ENCODE measurements around the gene GAPDH. TPM values are rescaled to one million over a fixed set of nuclear protein-coding genes. Genes with fewer than 3 reads are reported as not detected.

GAPDH gene
- total and polyA plus RNA-seq, 10 donors, result 998 to 1,680 (median 1,390) TPM

- Histone ChIP-seq H3K27me3 (replicated peaks in 1 of 7) (no peaks in the 10 kb centered on the region), H3K27ac (peak overlapping the region in 7 of 8 donors; percentile 46 to 98 (median 75)), H3K4me3 (no peak overlapping the region), H3K9me3 (no peaks in the 10 kb centered on the region), H3K4me1 (peaks cover 38 to 68% (median 63%) of the 10 kb centered on the region in 6 donors), H3K36me3 (peaks cover 0 to 95% (median 48%) of the 10 kb centered on the region in 6 donors)
- 89 to 93% (median 91%) methylated on average over 17 to 26 of the region's 26 CpGs for WGBS, 5 donors
- no peak for DNase-seq
- intact Hi-C loops (cut with DNase I; ENCODE audit: low total_unique reads), result loop anchor here (10.0 kb wide), 1 partner anchor 207 kb away; no protein-coding TSS in a partner anchor
- TF ChIP-seq CTCF (IDR thresholded peaks at IDR 0.05 in 8 of 11, conservative IDR thresholded peaks at IDR 0.05 in 3 of 11), result no peak
- TF ChIP-seq POLR2AphosphoS5 (IDR thresholded peaks at IDR 0.05), result peak in 2 of 3 donors; percentile 17 to 61
Observed at GRCh38 chr12:6541371-6542165, 7.3 kb downstream of the GAPDH start.

GRCh38 chr12:6542209-6543009, 8.1 kb downstream of the GAPDH start:
- Histone ChIP-seq H3K27ac (peak overlapping the region in 7 of 8 donors; percentile 31 to 98 (median 75)), H3K4me1 (peaks cover 33 to 65% (median 57%) of the 10 kb centered on the region in 6 donors), H3K4me3 (no peak overlapping the region), H3K36me3 (peaks cover 0 to 95% (median 48%) of the 10 kb centered on the region in 6 donors), H3K9me3 (no peaks in the 10 kb centered on the region), H3K27me3 (replicated peaks in 1 of 7) (no peaks in the 10 kb centered on the region)
- TF ChIP-seq POLR2A (IDR thresholded peaks at IDR 0.05), result no peak
- TF ChIP-seq POLR2AphosphoS5 (IDR thresholded peaks at IDR 0.05), result peak in 2 of 3 donors; percentile 48 to 61
- no peak for DNase-seq
- 61 to 75% (median 68%) methylated on average over 13 of the region's 13 CpGs for WGBS, 5 donors
- intact Hi-C loops (cut with DNase I; ENCODE audit: low total_unique reads), result loop anchor here (10.0 kb wide), 1 partner anchor 208 kb away; no protein-coding TSS in a partner anchor

- no peaks in the 10 kb centered on the region for H3K27me3 ChIP-seq (replicated peaks in 1 of 7)
- intact Hi-C loops (cut with DNase I; ENCODE audit: low total_unique reads), result loop anchor here (10.0 kb wide), 1 partner anchor 211 kb away; no protein-coding TSS in a partner anchor
- DNase-seq, result no peak
- no peaks in the 10 kb centered on the region for H3K9me3 ChIP-seq
- no peak overlapping the region for H3K27ac ChIP-seq
- H3K36me3 ChIP-seq, result peaks cover 0 to 100% (median 55%) of the 10 kb centered on the region in 6 donors
- TF ChIP-seq POLR2AphosphoS5 (IDR thresholded peaks at IDR 0.05), result no peak
- TF ChIP-seq CTCF (IDR thresholded peaks at IDR 0.05 in 8 of 11, conservative IDR thresholded peaks at IDR 0.05 in 3 of 11), result no peak
- no peak for TF ChIP-seq POLR2A (IDR thresholded peaks at IDR 0.05)
- H3K4me1 ChIP-seq, result peaks cover 22 to 65% (median 58%) of the 10 kb centered on the region in 6 donors
- H3K4me3 ChIP-seq, result no peak overlapping the region
- 90 to 97% (median 94%) methylated on average over 10 of the region's 10 CpGs for WGBS, 5 donors
Observed at GRCh38 chr12:6546016-6546415, 11.7 kb downstream of the GAPDH start.

GRCh38 chr12:6547566-6547965, 13.2 kb downstream of the GAPDH start:
- Histone ChIP-seq H3K9me3 (no peaks in the 10 kb centered on the region), H3K27ac (peak overlapping the region in 7 of 8 donors; percentile 61 to 92 (median 82)), H3K27me3 (replicated peaks in 1 of 7) (no peaks in the 10 kb centered on the region), H3K4me1 (peaks cover 30 to 65% (median 59%) of the 10 kb centered on the region in 6 donors), H3K4me3 (no peak overlapping the region), H3K36me3 (peaks cover 0 to 99% (median 55%) of the 10 kb centered on the region in 6 donors)
- DNase-seq, result no peak
- intact Hi-C loops (cut with DNase I; ENCODE audit: low total_unique reads), result loop anchor here (10.0 kb wide), 1 partner anchor 213 kb away; no protein-coding TSS in a partner anchor
- TF ChIP-seq POLR2A (IDR thresholded peaks at IDR 0.05), result no peak
- TF ChIP-seq CTCF (IDR thresholded peaks at IDR 0.05 in 8 of 11, conservative IDR thresholded peaks at IDR 0.05 in 3 of 11), result no peak
- TF ChIP-seq POLR2AphosphoS5 (IDR thresholded peaks at IDR 0.05), result no peak
- WGBS, 5 donors, result 67 to 89% (median 83%) methylated on average over 1 of the region's 1 CpG
